Breast epithelium (tissue), 4 donors: ENCODE data around the gene PLPPR3. TPM values are rescaled to one million over a fixed set of nuclear protein-coding genes. Genes with fewer than 3 reads are reported as not detected.

Experiments used
- DNase-seq, 2 donors: peaks; one replicate each; pipeline ENCODE4 v3.0.0-alpha.2; 2019; ENCODE audit warnings: low spot score in 2 of 2
- H3K27ac ChIP-seq, 2 donors: fragments of 200-600 bp; sonication (generic) in 1 of 2; one replicate each; pipeline ENCODE4 v1.5.1; 2016 to 2019; ENCODE audit warnings: mild to moderate bottlenecking in 1 of 2
- H3K27me3 ChIP-seq, 2 donors: fragments of 200-600 bp; sonication (generic) in 1 of 2; one replicate each; pipeline versions ENCODE4 v1.5.1 to v1.6.0; 2017 to 2019; ENCODE audit warnings: control low read depth in 1 of 2, mild to moderate bottlenecking in 1 of 2
- H3K36me3 ChIP-seq: fragments of 200-600 bp; one replicate; pipeline ENCODE4 v1.5.1; 2019
- H3K4me1 ChIP-seq, 2 donors: fragments of 200-600 bp; sonication (generic); one replicate each; pipeline ENCODE4 v1.5.1; 2016 to 2019; ENCODE audit warnings: control low read depth in 1 of 2
- H3K4me3 ChIP-seq, 3 donors: fragments of 200-600 bp; sonication (generic); 1 replicate in 2 of 3; 2 replicates in 1 of 3; pipeline ENCODE4 v1.5.1; 2016 to 2019; ENCODE audit warnings: mild to moderate bottlenecking in 3 of 3, moderate library complexity in 2 of 3
- H3K9me3 ChIP-seq, 2 donors: fragments of 200-600 bp; sonication (generic) in 1 of 2; one replicate each; pipeline ENCODE4 v1.5.1; 2016 to 2019; ENCODE audit warnings: control low read depth in 1 of 2
- CTCF ChIP-seq, 3 donors: fragments of 450-650 bp; IDR thresholded peaks; one replicate each; pipeline ENCODE4 v1.5.1; 2016 to 2017; ENCODE audit warnings: antibody characterized with exemption in 3 of 3, mild to moderate bottlenecking in 3 of 3, moderate library complexity in 3 of 3
- POLR2A ChIP-seq: fragments of 450-650 bp; IDR thresholded peaks from one replicate; pipeline ENCODE4 v1.6.1; 2016; ENCODE audit warnings: antibody characterized with exemption, mild to moderate bottlenecking, moderate library complexity
- POLR2AphosphoS5 ChIP-seq, 3 donors: sonication (generic); formaldehyde crosslinking; IDR thresholded peaks; one replicate each; pipeline ENCODE4 v1.6.1; 2017; ENCODE audit warnings: antibody characterized with exemption in 3 of 3
- intact Hi-C: fragments of 100-400 bp; cut with DNase I; formaldehyde crosslinking; loops from one replicate; pipeline ENCODE4 v1.15.1; 2023; ENCODE audit warnings: low total_unique reads
- total RNA-seq, 3 donors: library from RNA; depleted of rRNA; stranded (reverse); fragments of >200 nt; gene quantifications; one replicate each; pipeline ENCODE4 v1.1.0, GENCODE V29; 2016

PLPPR3 gene
- total RNA-seq, 3 donors from 2014 or later = 6.9 to 9.1 TPM; not detected in 1

GRCh38 chr19:793806-794205 is 27.9 kb downstream of the PLPPR3 start:
- no peaks in the 10 kb centered on the region for H3K36me3 ChIP-seq
- H3K27me3 ChIP-seq = no peaks in the 10 kb centered on the region
- H3K27ac ChIP-seq = no peak overlapping the region
- H3K4me1 ChIP-seq = peaks cover under 1 to 7% of the 10 kb centered on the region in 2 donors
- no peak for DNase-seq
- H3K9me3 ChIP-seq = no peaks in the 10 kb centered on the region
- no peak overlapping the region for H3K4me3 ChIP-seq
- intact Hi-C loops = no loop called here
- TF ChIP-seq POLR2A (no peak), POLR2AphosphoS5 (IDR thresholded peaks at IDR 0.05) (no peak), CTCF (IDR thresholded peaks at IDR 0.05) (no peak)

GRCh38 chr19:792306-792885 is 29.4 kb downstream of the PLPPR3 start:
- TF ChIP-seq POLR2AphosphoS5 (IDR thresholded peaks at IDR 0.05) (no peak), CTCF (IDR thresholded peaks at IDR 0.05) (no peak), POLR2A (no peak)

GRCh38 chr19:791567-792305 is 30.0 kb downstream of the PLPPR3 start:
- H3K4me3 ChIP-seq = no peak overlapping the region
- TF ChIP-seq POLR2A (no peak), POLR2AphosphoS5 (IDR thresholded peaks at IDR 0.05) (no peak), CTCF (IDR thresholded peaks at IDR 0.05) (no peak)
- H3K36me3 ChIP-seq = no peaks in the 10 kb centered on the region
- intact Hi-C loops = no loop called here
- H3K27ac ChIP-seq = peak overlapping the region in 1 of 2 donors; percentile 52
- DNase-seq = no peak
- no peaks in the 10 kb centered on the region for H3K9me3 ChIP-seq
- H3K4me1 ChIP-seq = peaks cover 0 to 5% of the 10 kb centered on the region in 2 donors
- no peaks in the 10 kb centered on the region for H3K27me3 ChIP-seq

More at GRCh38 chr19:792306-792885, 29.4 kb downstream of the PLPPR3 start:
- Histone ChIP-seq H3K27me3 (no peaks in the 10 kb centered on the region), H3K9me3 (no peaks in the 10 kb centered on the region), H3K36me3 (no peaks in the 10 kb centered on the region), H3K4me1 (peaks cover 0 to 5% of the 10 kb centered on the region in 2 donors), H3K4me3 (no peak overlapping the region), H3K27ac (peak overlapping the region in 1 of 2 donors; percentile 52)
- DNase-seq = no peak
- intact Hi-C loops = no loop called here

- intact Hi-C loops = no loop called here
- no peak for DNase-seq
- Histone ChIP-seq H3K27me3 (no peaks in the 10 kb centered on the region), H3K36me3 (no peaks in the 10 kb centered on the region), H3K27ac (peak overlapping the region in 1 of 2 donors; percentile 52), H3K4me1 (peaks cover 0 to 4% of the 10 kb centered on the region in 2 donors), H3K9me3 (no peaks in the 10 kb centered on the region), H3K4me3 (no peak overlapping the region)
- no peak for TF ChIP-seq POLR2AphosphoS5 (IDR thresholded peaks at IDR 0.05)
- no peak for TF ChIP-seq POLR2A
- TF ChIP-seq CTCF (IDR thresholded peaks at IDR 0.05) = no peak
Observed at GRCh38 chr19:791007-791566, 30.7 kb downstream of the PLPPR3 start.

GRCh38 chr19:789701-790060 is 32.1 kb downstream of the PLPPR3 start:
- intact Hi-C loops = no loop called here
- H3K4me1 ChIP-seq = no peaks in the 10 kb centered on the region

More at GRCh38 chr19:789701-790060, 32.1 kb downstream of the PLPPR3 start:
- TF ChIP-seq POLR2AphosphoS5 (IDR thresholded peaks at IDR 0.05) (no peak), POLR2A (no peak), CTCF (IDR thresholded peaks at IDR 0.05) (no peak)
- Histone ChIP-seq H3K27ac (peak overlapping the region in 1 of 2 donors; percentile 48), H3K9me3 (no peaks in the 10 kb centered on the region), H3K36me3 (no peaks in the 10 kb centered on the region), H3K27me3 (no peaks in the 10 kb centered on the region), H3K4me3 (peak overlapping the region in 1 of 3 donors; percentile 22)
- no peak for DNase-seq
